ENCODE data around the gene RTP2.

GRCh38 chr3:187720337-187720670 is 17.9 kb upstream of the RTP2 start:
- no peak for TF ChIP-seq CTCF (conservative IDR thresholded peaks at IDR 0.05; ENCODE audit: low read depth, low read length)
- TF ChIP-seq EZH2 (IDR thresholded peaks at IDR 0.05; ENCODE audit: borderline replicate concordance, low read depth, low read length, poor library complexity, severe bottlenecking) = no peak
